LNCAP (cell line): ENCODE data around the gene LALBA.

Source experiments
- CTCF ChIP-seq: fragments of 450-650 bp; IDR thresholded peaks from 2 replicates; pipeline ENCODE4 v1.5.1; 2017; ENCODE audit warnings: mild to moderate bottlenecking

Gene LALBA

GRCh38 chr12:48569946-48570345, at the start of gene LALBA:
TSS of gene LALBA (minus strand) at chr12:48570046. CDS start at chr12:48570020, 26 bp downstream.
- no peak for TF ChIP-seq CTCF

GRCh38 chr12:48618541-48618940, 48.7 kb upstream of the LALBA start:
- TF ChIP-seq CTCF: peak; percentile 98

DNA sequence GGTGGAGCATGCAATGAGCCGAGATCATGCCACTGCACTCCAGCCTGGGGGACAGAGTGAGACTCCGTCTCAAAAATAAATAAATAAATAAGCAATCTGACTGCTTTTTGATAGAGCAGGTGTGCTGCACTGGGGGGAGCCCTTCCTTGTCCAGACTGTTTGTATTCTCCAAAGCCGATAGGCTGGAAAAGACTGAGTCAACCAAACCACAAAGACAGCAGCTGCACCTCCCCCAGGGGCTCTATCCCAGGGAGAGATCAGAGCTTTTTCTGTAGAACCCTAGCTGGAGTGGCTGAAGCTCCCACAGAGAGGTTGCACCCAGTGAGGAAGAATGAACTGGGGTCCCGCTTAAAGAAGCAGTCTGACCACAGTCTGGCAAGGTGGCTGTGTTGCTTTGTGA, 45.8 kb upstream of the LALBA start:
- TF ChIP-seq CTCF: no peak

DNA sequence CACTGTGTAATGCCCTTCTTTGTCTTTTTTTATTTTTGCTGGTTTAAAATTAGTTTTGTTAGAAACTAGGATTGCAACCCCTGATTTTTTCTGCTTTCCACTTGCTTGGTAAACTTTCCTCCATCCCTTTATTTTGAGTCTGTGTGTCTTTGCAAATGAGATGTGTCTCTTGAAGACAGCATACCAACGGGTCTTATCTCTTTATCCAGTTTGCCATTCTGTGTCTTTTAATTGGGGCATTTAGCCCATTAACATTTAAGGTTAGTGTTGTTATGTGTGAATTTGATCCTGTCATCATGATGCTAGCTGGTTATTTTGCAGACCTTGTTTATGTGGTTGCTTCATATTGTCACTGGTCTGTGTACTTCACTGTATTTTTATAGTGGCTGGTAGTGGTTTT, 43.5 kb upstream of the LALBA start:
- no peak for TF ChIP-seq CTCF

DNA sequence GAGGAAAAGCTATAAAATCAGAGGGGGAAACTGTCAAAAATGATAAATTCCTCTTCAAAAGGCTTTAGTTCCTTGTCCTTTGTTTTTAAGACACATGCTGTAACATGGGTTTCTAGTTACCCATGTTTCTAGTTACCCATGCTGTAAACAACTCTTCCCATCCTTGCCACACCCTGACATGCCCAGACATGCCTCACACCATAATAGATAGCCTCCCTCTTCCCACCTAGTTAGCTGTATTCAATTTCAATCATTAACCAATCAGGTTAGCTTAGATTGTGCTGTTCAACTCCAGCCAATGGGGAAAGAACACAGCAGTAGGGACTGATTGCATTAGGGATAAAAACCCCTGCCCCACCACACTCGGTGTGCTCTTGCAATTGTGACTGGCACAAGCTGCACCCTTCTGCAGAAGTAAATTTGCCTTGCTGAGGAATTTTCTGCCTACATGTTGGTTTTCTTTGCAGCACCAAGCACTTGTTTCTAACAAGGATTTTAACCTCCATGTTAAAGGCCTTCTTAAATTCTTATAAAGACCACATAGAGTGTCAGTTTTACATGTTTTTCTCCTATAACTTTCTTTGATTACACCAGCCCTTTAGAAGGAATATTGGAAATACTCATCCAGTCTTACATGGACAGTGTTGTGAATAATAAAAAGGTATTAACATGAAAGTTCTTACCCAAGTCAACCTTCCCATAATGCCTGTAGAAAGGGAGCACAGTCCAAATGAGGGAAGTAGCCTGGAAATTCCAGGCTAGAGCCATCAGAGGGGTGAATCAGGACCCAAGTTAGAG, 32.5 kb upstream of the LALBA start:
- no peak for TF ChIP-seq CTCF

GRCh38 chr12:48601013-48601756, 31.3 kb upstream of the LALBA start:
- no peak for TF ChIP-seq CTCF

- no peak for TF ChIP-seq CTCF
These were observed 30.7 kb upstream of the LALBA start for GRCh38 chr12:48600552-48600951.
